ENCODE data around the gene EGLN3. TPM values are rescaled to one million over a fixed set of nuclear protein-coding genes. Genes with fewer than 3 reads are reported as not detected.

EGLN3 gene
- total RNA-seq, 1 experiment from 2014 or later = 3.1 TPM

DNA sequence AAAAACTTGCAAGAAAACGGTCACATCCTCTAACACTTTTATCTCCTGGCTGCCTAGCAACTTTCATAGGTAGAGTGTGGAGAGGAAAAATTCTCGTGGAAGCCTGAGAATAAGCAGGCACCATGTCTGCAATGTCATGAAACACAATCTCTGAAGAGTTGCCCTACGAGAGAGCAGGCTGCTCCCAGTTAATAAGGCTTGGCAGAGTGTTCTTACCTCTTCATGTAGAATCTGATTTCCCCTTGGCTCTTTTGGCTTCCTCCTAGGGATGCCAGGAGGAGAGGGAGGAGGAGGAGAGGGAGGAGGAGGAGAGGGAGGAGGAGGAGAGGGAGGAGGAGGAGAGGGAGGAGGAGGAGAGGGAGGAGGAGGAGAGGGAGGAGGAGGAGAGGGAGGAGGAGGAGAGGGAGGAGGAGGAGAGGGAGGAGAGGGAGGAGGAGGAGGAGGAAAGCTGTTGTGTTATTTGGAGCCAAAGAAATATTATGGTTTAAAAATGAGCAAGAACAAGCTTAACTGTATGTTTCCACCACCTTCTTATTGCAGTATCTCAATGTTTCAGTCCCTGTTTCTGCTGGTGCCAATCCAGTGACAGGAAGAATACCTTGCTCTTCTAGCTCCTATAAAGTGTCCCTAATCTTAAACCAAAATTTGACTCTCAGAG lies 52.9 kb downstream of the EGLN3 start:
- Mint-ChIP-seq H3K9me3 (ENCODE audit: low read depth, unreplicated experiment) (peaks cover 2% of the 10 kb centered on the region), H3K4me3 (ENCODE audit: low read depth, unreplicated experiment) (no peak overlapping the region), H3K4me1 (ENCODE audit: low read depth, unreplicated experiment) (no peaks in the 10 kb centered on the region), H3K27me3 (ENCODE audit: unreplicated experiment) (no peaks in the 10 kb centered on the region), H3K36me3 (ENCODE audit: insufficient read depth, unreplicated experiment) (no peaks in the 10 kb centered on the region), H3K27ac (ENCODE audit: unreplicated experiment) (no peak overlapping the region)
- BruUV-seq (replicated peaks) = no TSS peak
- CTCF ChIA-PET = interaction anchor here (0.7 to 1.1 kb wide), 2 partner anchors 35 to 159 kb away, joined by 5 to 9 read pairs; no protein-coding TSS in a partner anchor
- no peak for TF ChIP-seq CTCF (IDR thresholded peaks at IDR 0.05; ENCODE audit: unreplicated experiment)
- DNase-seq = no peak
- intact Hi-C loops (cut with micrococcal nuclease; ENCODE audit: unreplicated experiment) = no loop called here

GRCh38 chr14:33897382-33897781 lies 53.5 kb downstream of the EGLN3 start:
- no peak overlapping the region for H3K27ac Mint-ChIP-seq (ENCODE audit: unreplicated experiment)
- BruUV-seq (replicated peaks) = no TSS peak
- intact Hi-C loops (cut with micrococcal nuclease; ENCODE audit: unreplicated experiment) = no loop called here
- no peak for TF ChIP-seq CTCF (IDR thresholded peaks at IDR 0.05; ENCODE audit: unreplicated experiment)
- H3K9me3 Mint-ChIP-seq (ENCODE audit: low read depth, unreplicated experiment) = peaks cover 2% of the 10 kb centered on the region
- no peaks in the 10 kb centered on the region for H3K4me1 Mint-ChIP-seq (ENCODE audit: low read depth, unreplicated experiment)
- CTCF ChIA-PET = interaction anchor here (1.1 kb wide), 1 partner anchor 35 kb away, joined by 5 read pairs; no protein-coding TSS in a partner anchor
- no peaks in the 10 kb centered on the region for H3K27me3 Mint-ChIP-seq (ENCODE audit: unreplicated experiment)
- DNase-seq = no peak
- no peaks in the 10 kb centered on the region for H3K36me3 Mint-ChIP-seq (ENCODE audit: insufficient read depth, unreplicated experiment)
- no peak overlapping the region for H3K4me3 Mint-ChIP-seq (ENCODE audit: low read depth, unreplicated experiment)

GRCh38 chr14:33894339-33894738 lies 56.5 kb downstream of the EGLN3 start:
- no peaks in the 10 kb centered on the region for H3K27me3 Mint-ChIP-seq (ENCODE audit: unreplicated experiment)
- DNase-seq = no peak
- CTCF ChIA-PET = no interaction called here
- no peak overlapping the region for H3K4me3 Mint-ChIP-seq (ENCODE audit: low read depth, unreplicated experiment)
- no peaks in the 10 kb centered on the region for H3K36me3 Mint-ChIP-seq (ENCODE audit: insufficient read depth, unreplicated experiment)
- no peak for TF ChIP-seq CTCF (IDR thresholded peaks at IDR 0.05; ENCODE audit: unreplicated experiment)
- intact Hi-C loops (cut with micrococcal nuclease; ENCODE audit: unreplicated experiment) = no loop called here
- BruUV-seq (replicated peaks) = no TSS peak
- H3K4me1 Mint-ChIP-seq (ENCODE audit: low read depth, unreplicated experiment) = peaks cover under 1% of the 10 kb centered on the region
- H3K9me3 Mint-ChIP-seq (ENCODE audit: low read depth, unreplicated experiment) = peaks cover 6% of the 10 kb centered on the region
- no peak overlapping the region for H3K27ac Mint-ChIP-seq (ENCODE audit: unreplicated experiment)

DNA sequence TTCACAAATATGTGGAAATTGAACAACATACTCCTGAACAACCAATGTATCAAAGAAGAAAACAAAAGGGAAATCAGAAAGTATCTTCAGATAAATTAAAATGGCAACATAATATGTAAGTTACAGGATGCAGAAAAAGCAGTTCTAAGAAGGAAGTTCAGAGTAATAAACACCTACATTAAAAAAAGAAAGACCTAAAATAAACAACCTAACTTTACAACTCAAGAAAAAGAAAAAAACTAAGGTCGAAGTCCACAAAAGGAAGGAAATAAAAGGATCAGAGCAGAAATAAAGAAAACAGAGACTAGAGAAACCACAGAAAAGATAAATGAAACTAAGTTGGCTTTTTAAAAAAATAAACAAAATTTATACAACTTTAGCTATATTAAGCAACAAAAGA lies 59.2 kb downstream of the EGLN3 start:
- Mint-ChIP-seq H3K9me3 (ENCODE audit: low read depth, unreplicated experiment) (peaks cover 6% of the 10 kb centered on the region), H3K27me3 (ENCODE audit: unreplicated experiment) (no peaks in the 10 kb centered on the region)
- no peak for DNase-seq

More for the DNA sequence above, 59.2 kb downstream of the EGLN3 start:
- H3K36me3 Mint-ChIP-seq (ENCODE audit: insufficient read depth, unreplicated experiment) = no peaks in the 10 kb centered on the region
- no TSS peak for BruUV-seq (replicated peaks)
- TF ChIP-seq CTCF (IDR thresholded peaks at IDR 0.05; ENCODE audit: unreplicated experiment) = no peak
- H3K4me3 Mint-ChIP-seq (ENCODE audit: low read depth, unreplicated experiment) = no peak overlapping the region
- no peak overlapping the region for H3K27ac Mint-ChIP-seq (ENCODE audit: unreplicated experiment)
- intact Hi-C loops (cut with micrococcal nuclease; ENCODE audit: unreplicated experiment) = no loop called here
- peaks cover 8% of the 10 kb centered on the region for H3K4me1 Mint-ChIP-seq (ENCODE audit: low read depth, unreplicated experiment)
- CTCF ChIA-PET = no interaction called here
